CD14-positive monocyte (primary cell): ENCODE data around the gene MCRIP1. TPM values are rescaled to one million over a fixed set of nuclear protein-coding genes. Genes with fewer than 3 reads are reported as not detected.

Experiments
- DNase-seq, 3 donors: peaks; one replicate each; pipeline ENCODE4 v3.0.0-alpha.2; 2011 to 2022
- H2AFZ ChIP-seq: 2 replicates; pipeline ENCODE4 v1.6.0; 2012; ENCODE audit warnings: mild to moderate bottlenecking, low read depth, low read length, inconsistent platforms; ENCODE audit not compliant: insufficient read depth, poor library complexity, severe bottlenecking
- H3K27ac ChIP-seq, 2 donors: 1 replicate in 1 of 2; 2 replicates in 1 of 2; pipeline ENCODE4 v1.5.1; 2012 to 2013; ENCODE audit warnings: low read length in 2 of 2, control low read depth in 1 of 2, inconsistent platforms in 1 of 2, low read depth in 1 of 2, mild to moderate bottlenecking in 1 of 2
- H3K27me3 ChIP-seq, 2 donors: one replicate each; pipeline versions ENCODE4 v1.6.0 to v1.6.1; 2011 to 2013; ENCODE audit warnings: low read length in 2 of 2; ENCODE audit not compliant: control insufficient read depth in 2 of 2, insufficient read depth in 2 of 2
- H3K36me3 ChIP-seq, 2 donors: replicated peaks in 1 of 2; 1 replicate in 1 of 2; 2 replicates in 1 of 2; pipeline versions ENCODE4 v1.5.1 to v1.6.1; 2012 to 2013; ENCODE audit warnings: low read length in 2 of 2, control low read depth in 1 of 2, inconsistent platforms in 1 of 2, mild to moderate bottlenecking in 1 of 2; ENCODE audit not compliant: insufficient read depth in 2 of 2, control insufficient read depth in 1 of 2
- H3K4me1 ChIP-seq, 2 donors: 1 replicate in 1 of 2; 2 replicates in 1 of 2; pipeline versions ENCODE4 v1.5.1 to v1.6.1; 2012 to 2013; ENCODE audit warnings: low read length in 2 of 2, control low read depth in 1 of 2, inconsistent platforms in 1 of 2, mild to moderate bottlenecking in 1 of 2, moderate library complexity in 1 of 2; ENCODE audit not compliant: insufficient read depth in 2 of 2, control insufficient read depth in 1 of 2
- H3K4me2 ChIP-seq: replicated peaks from 2 replicates; pipeline ENCODE3; 2012; ENCODE audit warnings: low read length, moderate library complexity, mild to moderate bottlenecking; ENCODE audit not compliant: poor library complexity, severe bottlenecking; ENCODE audit errors: extremely low read depth
- H3K4me3 ChIP-seq, 3 experiments: fragments of 200-600 bp in 1 of 3; sonication (generic) in 1 of 3; replicated peaks in 1 of 3; 1 replicate in 2 of 3; 2 replicates in 1 of 3; pipeline ENCODE4 v1.5.1; 2011 to 2013; ENCODE audit warnings: low read length in 3 of 3, mild to moderate bottlenecking in 3 of 3, control low read depth in 2 of 3, low read depth in 2 of 3, inconsistent platforms in 1 of 3, moderate library complexity in 1 of 3
- H3K79me2 ChIP-seq: 2 replicates; pipeline ENCODE4 v1.6.0; 2012; ENCODE audit warnings: mild to moderate bottlenecking, control low read depth, inconsistent platforms, low read length, moderate library complexity; ENCODE audit not compliant: insufficient read depth
- H3K9ac ChIP-seq: 2 replicates; pipeline ENCODE4 v1.6.0; 2017; ENCODE audit warnings: low read length, mild to moderate bottlenecking; ENCODE audit not compliant: insufficient read depth, poor library complexity, severe bottlenecking
- H3K9me3 ChIP-seq, 2 donors: replicated peaks in 1 of 2; 1 replicate in 1 of 2; 2 replicates in 1 of 2; pipeline versions ENCODE4 v1.5.1 to v1.6.1; 2012 to 2013; ENCODE audit warnings: low read length in 2 of 2, control low read depth in 1 of 2; ENCODE audit not compliant: control insufficient read depth in 1 of 2, insufficient read depth in 1 of 2
- H4K20me1 ChIP-seq: 2 replicates; pipeline ENCODE4 v1.6.0; 2012; ENCODE audit warnings: mild to moderate bottlenecking, low read length, control low read depth, moderate library complexity; ENCODE audit not compliant: insufficient read depth
- H3K27ac Mint-ChIP-seq, 7 donors: one replicate each; pipeline ENCODE4 v1.8.0; 2020; ENCODE audit warnings: mild to moderate bottlenecking in 7 of 7, mixed read lengths in 7 of 7, moderate library complexity in 6 of 7, inconsistent platforms in 2 of 7
- H3K27me3 Mint-ChIP-seq, 3 donors: one replicate each; pipeline ENCODE4 v1.8.0; 2021 to 2022; ENCODE audit warnings: low read depth in 3 of 3, mild to moderate bottlenecking in 3 of 3, mixed read lengths in 3 of 3, moderate library complexity in 3 of 3, inconsistent platforms in 1 of 3
- H3K36me3 Mint-ChIP-seq, 2 donors: one replicate each; pipeline ENCODE4 v1.8.0; 2020; ENCODE audit warnings: mixed read lengths in 2 of 2, inconsistent platforms in 1 of 2, mild to moderate bottlenecking in 1 of 2
- H3K4me1 Mint-ChIP-seq: one replicate; pipeline ENCODE4 v1.8.0; 2020; ENCODE audit warnings: mild to moderate bottlenecking, mixed read lengths
- H3K4me3 Mint-ChIP-seq, 2 donors: one replicate each; pipeline ENCODE4 v1.8.0; 2020; ENCODE audit warnings: mild to moderate bottlenecking in 2 of 2, mixed read lengths in 2 of 2, moderate library complexity in 1 of 2
- H3K9me3 Mint-ChIP-seq, 7 donors: one replicate each; pipeline ENCODE4 v1.8.0; 2020 to 2022; ENCODE audit warnings: mixed read lengths in 7 of 7, mild to moderate bottlenecking in 6 of 7, moderate library complexity in 6 of 7, inconsistent platforms in 2 of 7
- WGBS: methylation state at CpG from one replicate; pipeline ENCODE4 v1.1.5; 2013; ENCODE audit warnings: missing lambda C conversion rate; ENCODE audit not compliant: insufficient coverage; 5-methylcytosine and 5-hydroxymethylcytosine counted together
- intact Hi-C, 2 donors: fragments of 100-400 bp; cut with micrococcal nuclease; formaldehyde crosslinking; loops; one replicate each; pipeline versions ENCODE4 v1.15.0 to v1.15.1; 2023
- polyA plus RNA-seq, 3 donors: library from polyadenylated mRNA; depleted of rRNA in 1 of 3; unstranded in 2 of 3; stranded (reverse) in 1 of 3; fragments of 300-500 nt in 2 of 3; fragments of >200 nt in 1 of 3; fragmentation: Illumina TruSeq in 2 of 3; gene quantifications; 1 replicate in 2 of 3; 2 replicates in 1 of 3; pipeline ENCODE4 v1.2.3, GENCODE V29; 2012 to 2021
- TF ChIP-seq, protein P1 (sequence below): fragments of 200-600 bp; IDR thresholded peaks from one replicate; pipeline ENCODE4 v1.8.0; 2022; ENCODE audit warnings: antibody characterized with exemption, mild to moderate bottlenecking

MCRIP1 gene
- polyA plus RNA-seq, 3 donors = 48.4 to 63.0 (median 48.5) TPM

GRCh38 chr17:81869221-81870130 lies 36.4 kb upstream of the MCRIP1 start:
- H3K36me3 ChIP-seq = peaks cover 23 to 24% of the 10 kb centered on the region in 2 donors
- peak overlapping the region; percentile 89 to 98 (median 94) for H3K4me3 ChIP-seq
- H2AFZ ChIP-seq = no peak overlapping the region
- peaks cover 64% of the 10 kb centered on the region for H3K79me2 ChIP-seq
- H3K36me3 Mint-ChIP-seq = peaks cover 15 to 28% of the 10 kb centered on the region in 2 donors
- H3K9me3 ChIP-seq = no peaks in the 10 kb centered on the region
- no peaks in the 10 kb centered on the region for H3K27me3 ChIP-seq
- DNase-seq = peak in 1 of 3 donors; percentile 35
- H3K4me2 ChIP-seq = peak overlapping the region; percentile 90
- H3K4me3 Mint-ChIP-seq = peak overlapping the region; percentile 84 to 91
- H3K4me1 Mint-ChIP-seq = peaks cover 32% of the 10 kb centered on the region
- H3K27ac ChIP-seq = peak overlapping the region; percentile 88 to 93
- TF ChIP-seq, protein P1, sequence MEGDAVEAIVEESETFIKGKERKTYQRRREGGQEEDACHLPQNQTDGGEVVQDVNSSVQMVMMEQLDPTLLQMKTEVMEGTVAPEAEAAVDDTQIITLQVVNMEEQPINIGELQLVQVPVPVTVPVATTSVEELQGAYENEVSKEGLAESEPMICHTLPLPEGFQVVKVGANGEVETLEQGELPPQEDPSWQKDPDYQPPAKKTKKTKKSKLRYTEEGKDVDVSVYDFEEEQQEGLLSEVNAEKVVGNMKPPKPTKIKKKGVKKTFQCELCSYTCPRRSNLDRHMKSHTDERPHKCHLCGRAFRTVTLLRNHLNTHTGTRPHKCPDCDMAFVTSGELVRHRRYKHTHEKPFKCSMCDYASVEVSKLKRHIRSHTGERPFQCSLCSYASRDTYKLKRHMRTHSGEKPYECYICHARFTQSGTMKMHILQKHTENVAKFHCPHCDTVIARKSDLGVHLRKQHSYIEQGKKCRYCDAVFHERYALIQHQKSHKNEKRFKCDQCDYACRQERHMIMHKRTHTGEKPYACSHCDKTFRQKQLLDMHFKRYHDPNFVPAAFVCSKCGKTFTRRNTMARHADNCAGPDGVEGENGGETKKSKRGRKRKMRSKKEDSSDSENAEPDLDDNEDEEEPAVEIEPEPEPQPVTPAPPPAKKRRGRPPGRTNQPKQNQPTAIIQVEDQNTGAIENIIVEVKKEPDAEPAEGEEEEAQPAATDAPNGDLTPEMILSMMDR = peak; percentile 96
- WGBS = 57% methylated on average over 44 of the region's 52 CpGs
- H3K9ac ChIP-seq = peak overlapping the region; percentile 94
- H4K20me1 ChIP-seq = peaks cover 57% of the 10 kb centered on the region
- H3K9me3 Mint-ChIP-seq = no peaks in the 10 kb centered on the region
- peak overlapping the region; percentile 81 to 95 (median 90) for H3K27ac Mint-ChIP-seq
- intact Hi-C loops = loop anchor here (2.0 to 10.0 kb wide), 4 partner anchors 37 to 58 kb away; partner anchors contain the start of genes MCRIP1 (in 2 of the 2), MAFG (in 1 of the 2), PCYT2 (in 1 of the 2) and SIRT7 (in 1 of the 2)
- H3K27me3 Mint-ChIP-seq = no peaks in the 10 kb centered on the region
- H3K4me1 ChIP-seq = peaks cover 34 to 53% of the 10 kb centered on the region in 2 donors

DNA sequence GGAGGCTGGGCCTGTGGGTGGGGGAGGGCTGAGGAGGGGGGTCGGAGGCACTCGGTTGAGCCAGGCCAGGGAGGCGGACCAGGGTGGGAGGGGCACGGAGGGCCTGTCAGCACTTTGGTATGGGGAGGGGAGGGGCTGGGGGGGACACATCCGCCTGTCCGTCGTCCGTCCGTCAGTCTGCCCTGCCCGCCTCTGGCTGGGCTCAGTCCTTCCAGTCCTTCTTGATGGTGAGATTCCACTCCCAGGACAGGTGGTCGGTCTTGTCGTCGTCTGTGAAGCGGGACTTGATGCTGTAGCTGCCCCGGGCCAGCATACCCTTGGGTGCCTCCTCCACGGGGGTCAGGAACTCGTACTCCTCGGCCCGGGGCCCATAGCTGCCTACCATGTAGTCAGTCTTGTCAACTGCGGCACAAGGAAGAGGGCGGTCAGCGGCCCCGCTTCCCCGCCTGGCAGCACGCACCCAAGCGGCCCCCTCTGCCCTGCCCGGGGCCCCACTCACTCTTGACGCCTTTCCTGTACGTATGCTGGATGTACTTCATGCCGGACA lies 35.7 kb upstream of the MCRIP1 start:
- Mint-ChIP-seq H3K36me3 (peaks cover 15 to 30% of the 10 kb centered on the region in 2 donors), H3K4me1 (peaks cover 32% of the 10 kb centered on the region), H3K9me3 (no peaks in the 10 kb centered on the region), H3K4me3 (no peak overlapping the region), H3K27me3 (no peaks in the 10 kb centered on the region), H3K27ac (peak overlapping the region in 5 of 7 donors; percentile 60 to 95 (median 74))
- Histone ChIP-seq H3K27ac (peak overlapping the region in 1 of 2 donors; percentile 93), H3K36me3 (peaks cover 23 to 24% of the 10 kb centered on the region in 2 donors), H2AFZ (no peak overlapping the region), H3K4me2 (peak overlapping the region; percentile 90), H3K4me1 (peaks cover 34 to 53% of the 10 kb centered on the region in 2 donors), H3K79me2 (peaks cover 71% of the 10 kb centered on the region), H4K20me1 (peaks cover 61% of the 10 kb centered on the region), H3K9ac (no peak overlapping the region), H3K27me3 (no peaks in the 10 kb centered on the region), H3K4me3 (peak overlapping the region in 1 of 3 experiments; percentile 98), H3K9me3 (no peaks in the 10 kb centered on the region)
- no peak for DNase-seq
- 82% methylated on average over 30 of the region's 30 CpGs for WGBS
- TF ChIP-seq, protein P1 = no peak
- intact Hi-C loops = loop anchor here in 1 of 2 donors (10.0 kb wide), 1 partner anchor 46 kb away; the partner anchor contains the start of genes PCYT2 and SIRT7
